Ascending aorta (tissue), 2 donors: Measurements from ENCODE around the gene ESR1. TPM values are rescaled to one million over a fixed set of nuclear protein-coding genes. Genes with fewer than 3 reads are reported as not detected.

ENCODE experiments used
- DNase-seq, 2 donors: peaks; one replicate each; pipeline ENCODE4 v3.0.0-alpha.2; 2019; ENCODE audit warnings: low spot score in 2 of 2
- H3K27ac ChIP-seq, 2 donors: fragments of 200-600 bp; sonication (generic); one replicate each; pipeline ENCODE4 v1.5.1; 2016 to 2017; ENCODE audit warnings: mild to moderate bottlenecking in 1 of 2
- H3K27me3 ChIP-seq: fragments of 200-600 bp; sonication (generic); one replicate; pipeline ENCODE4 v1.5.1; 2017
- H3K36me3 ChIP-seq, 2 donors: fragments of 200-600 bp; sonication (generic); one replicate each; pipeline ENCODE4 v1.5.1; 2016
- H3K4me1 ChIP-seq, 2 donors: fragments of 200-600 bp; sonication (generic); one replicate each; pipeline ENCODE4 v1.5.1; 2016 to 2017; ENCODE audit warnings: mild to moderate bottlenecking in 1 of 2
- H3K4me3 ChIP-seq, 2 donors: fragments of 200-600 bp; sonication (generic); one replicate each; pipeline ENCODE4 v1.5.1; 2016 to 2017; ENCODE audit warnings: mild to moderate bottlenecking in 1 of 2
- H3K9me3 ChIP-seq, 2 donors: fragments of 200-600 bp; sonication (generic); one replicate each; pipeline ENCODE4 v1.5.1; 2016
- intact Hi-C: fragments of 100-400 bp; cut with DNase I; formaldehyde crosslinking; loops from one replicate; pipeline ENCODE4 v1.15.1; 2023
- total RNA-seq: library from RNA; depleted of rRNA; stranded (reverse); fragments of >200 nt; gene quantifications from one replicate; pipeline ENCODE4 v1.1.0, GENCODE V29; 2016
- TF ChIP-seq, protein P1 (sequence below), 3 experiments: fragments of 200-600 bp in 2 of 3; fragments of 450-650 bp in 1 of 3; sonication (generic) in 2 of 3; IDR thresholded peaks; one replicate each; pipeline ENCODE4 v1.5.1; 2016 to 2019; ENCODE audit warnings: antibody characterized with exemption in 3 of 3, mild to moderate bottlenecking in 1 of 3, moderate library complexity in 1 of 3

Gene ESR1
- 3.0 TPM for total RNA-seq

DNA sequence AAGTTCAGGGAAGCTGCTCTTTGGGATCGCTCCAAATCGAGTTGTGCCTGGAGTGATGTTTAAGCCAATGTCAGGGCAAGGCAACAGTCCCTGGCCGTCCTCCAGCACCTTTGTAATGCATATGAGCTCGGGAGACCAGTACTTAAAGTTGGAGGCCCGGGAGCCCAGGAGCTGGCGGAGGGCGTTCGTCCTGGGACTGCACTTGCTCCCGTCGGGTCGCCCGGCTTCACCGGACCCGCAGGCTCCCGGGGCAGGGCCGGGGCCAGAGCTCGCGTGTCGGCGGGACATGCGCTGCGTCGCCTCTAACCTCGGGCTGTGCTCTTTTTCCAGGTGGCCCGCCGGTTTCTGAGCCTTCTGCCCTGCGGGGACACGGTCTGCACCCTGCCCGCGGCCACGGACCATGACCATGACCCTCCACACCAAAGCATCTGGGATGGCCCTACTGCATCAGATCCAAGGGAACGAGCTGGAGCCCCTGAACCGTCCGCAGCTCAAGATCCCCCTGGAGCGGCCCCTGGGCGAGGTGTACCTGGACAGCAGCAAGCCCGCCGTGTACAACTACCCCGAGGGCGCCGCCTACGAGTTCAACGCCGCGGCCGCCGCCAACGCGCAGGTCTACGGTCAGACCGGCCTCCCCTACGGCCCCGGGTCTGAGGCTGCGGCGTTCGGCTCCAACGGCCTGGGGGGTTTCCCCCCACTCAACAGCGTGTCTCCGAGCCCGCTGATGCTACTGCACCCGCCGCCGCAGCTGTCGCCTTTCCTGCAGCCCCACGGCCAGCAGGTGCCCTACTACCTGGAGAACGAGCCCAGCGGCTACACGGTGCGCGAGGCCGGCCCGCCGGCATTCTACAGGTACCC, at the start of gene ESR1:
TSS of gene ESR1 (plus strand) at position 170 of the 858 bp plus-strand sequence. CDS start at position 401, 231 bp downstream.
- Histone ChIP-seq H3K9me3 (no peaks in the 10 kb centered on the region), H3K27ac (peak within 1 kb of the TSS; percentile 36 to 58), H3K4me1 (peaks cover 7 to 21% of the 10 kb centered on the region in 2 donors), H3K27me3 (no peaks in the 10 kb centered on the region), H3K4me3 (peak within 1 kb of the TSS; percentile 64 to 75), H3K36me3 (no peaks in the 10 kb centered on the region)
- intact Hi-C loops, result loop anchor here (5.0 kb wide), 2 partner anchors 40 to 575 kb away; no protein-coding TSS in a partner anchor
- no peak for DNase-seq
- TF ChIP-seq, protein P1, sequence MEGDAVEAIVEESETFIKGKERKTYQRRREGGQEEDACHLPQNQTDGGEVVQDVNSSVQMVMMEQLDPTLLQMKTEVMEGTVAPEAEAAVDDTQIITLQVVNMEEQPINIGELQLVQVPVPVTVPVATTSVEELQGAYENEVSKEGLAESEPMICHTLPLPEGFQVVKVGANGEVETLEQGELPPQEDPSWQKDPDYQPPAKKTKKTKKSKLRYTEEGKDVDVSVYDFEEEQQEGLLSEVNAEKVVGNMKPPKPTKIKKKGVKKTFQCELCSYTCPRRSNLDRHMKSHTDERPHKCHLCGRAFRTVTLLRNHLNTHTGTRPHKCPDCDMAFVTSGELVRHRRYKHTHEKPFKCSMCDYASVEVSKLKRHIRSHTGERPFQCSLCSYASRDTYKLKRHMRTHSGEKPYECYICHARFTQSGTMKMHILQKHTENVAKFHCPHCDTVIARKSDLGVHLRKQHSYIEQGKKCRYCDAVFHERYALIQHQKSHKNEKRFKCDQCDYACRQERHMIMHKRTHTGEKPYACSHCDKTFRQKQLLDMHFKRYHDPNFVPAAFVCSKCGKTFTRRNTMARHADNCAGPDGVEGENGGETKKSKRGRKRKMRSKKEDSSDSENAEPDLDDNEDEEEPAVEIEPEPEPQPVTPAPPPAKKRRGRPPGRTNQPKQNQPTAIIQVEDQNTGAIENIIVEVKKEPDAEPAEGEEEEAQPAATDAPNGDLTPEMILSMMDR (IDR thresholded peaks at IDR 0.05), result no peak

DNA sequence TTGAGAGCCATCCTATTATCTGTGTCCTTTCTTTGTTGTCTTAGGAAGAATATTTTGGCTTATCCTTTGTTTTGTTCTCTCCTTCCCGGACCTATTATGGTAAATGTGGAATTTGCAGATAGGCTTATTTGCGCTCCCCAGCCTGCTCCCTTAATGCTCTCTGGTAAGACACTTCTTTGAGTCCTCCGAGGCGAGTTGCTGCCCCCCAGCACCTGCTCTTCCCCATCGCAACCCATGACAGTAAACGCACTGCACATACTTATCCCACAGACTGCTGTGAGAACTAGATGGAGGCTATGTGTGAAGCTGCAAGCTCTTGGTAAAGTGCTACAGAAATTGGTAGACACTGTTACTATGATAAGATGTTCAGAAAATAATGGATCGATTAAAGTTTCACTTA, 47.0 kb upstream of the ESR1 start:
- TF ChIP-seq, protein P1 (IDR thresholded peaks at IDR 0.05), result no peak
- Histone ChIP-seq H3K9me3 (no peaks in the 10 kb centered on the region), H3K4me3 (no peak overlapping the region), H3K27ac (no peak overlapping the region), H3K36me3 (no peaks in the 10 kb centered on the region), H3K27me3 (no peaks in the 10 kb centered on the region), H3K4me1 (peaks cover 0 to 19% of the 10 kb centered on the region in 2 donors)
- intact Hi-C loops, result loop anchor here (5.0 kb wide), 1 partner anchor 68 kb away; no protein-coding TSS in a partner anchor
- DNase-seq, result no peak

GRCh38 chr6:151761851-151762250, 45.6 kb upstream of the ESR1 start:
- DNase-seq, result no peak
- intact Hi-C loops, result loop anchor here (5.0 kb wide), 1 partner anchor 70 kb away; no protein-coding TSS in a partner anchor
- no peaks in the 10 kb centered on the region for H3K27me3 ChIP-seq
- TF ChIP-seq, protein P1 (IDR thresholded peaks at IDR 0.05), result no peak
- no peak overlapping the region for H3K4me3 ChIP-seq
- no peaks in the 10 kb centered on the region for H3K9me3 ChIP-seq
- H3K36me3 ChIP-seq, result no peaks in the 10 kb centered on the region
- H3K4me1 ChIP-seq, result peaks cover 0 to 18% of the 10 kb centered on the region in 2 donors
- no peak overlapping the region for H3K27ac ChIP-seq

DNA sequence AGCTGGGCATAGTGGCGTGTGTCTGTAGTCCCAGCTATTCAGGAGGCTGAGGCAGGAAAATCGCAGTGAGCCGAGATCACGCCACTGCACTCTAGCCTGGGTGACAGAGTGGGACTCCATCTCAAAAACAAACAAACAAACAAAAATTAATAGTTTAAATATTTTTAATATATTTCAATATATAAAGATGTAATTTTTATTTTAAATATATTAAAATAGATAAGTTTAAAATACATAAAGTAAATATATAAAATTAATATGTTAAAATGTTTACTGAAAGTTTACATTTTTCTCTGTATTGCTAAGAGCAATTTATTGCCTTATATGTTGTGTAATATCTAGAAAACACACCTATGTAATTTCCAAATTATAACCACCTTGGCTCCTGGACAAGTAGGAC, 44.7 kb upstream of the ESR1 start:
- H3K4me3 ChIP-seq, result peak overlapping the region in 1 of 2 donors; percentile 50

GRCh38 chr6:151763303-151763702, 44.2 kb upstream of the ESR1 start:
- TF ChIP-seq, protein P1 (IDR thresholded peaks at IDR 0.05), result peak in 2 of 3 experiments; percentile 17 to 36
- DNase-seq, result no peak
- peak overlapping the region; percentile 57 to 58 for H3K27ac ChIP-seq
- H3K27me3 ChIP-seq, result no peaks in the 10 kb centered on the region
- peak overlapping the region; percentile 44 to 50 for H3K4me3 ChIP-seq
- H3K9me3 ChIP-seq, result no peaks in the 10 kb centered on the region
- peaks cover 0 to 6% of the 10 kb centered on the region in 2 donors for H3K4me1 ChIP-seq
- intact Hi-C loops, result loop anchor here (5.0 kb wide), 1 partner anchor 71 kb away; no protein-coding TSS in a partner anchor
- no peaks in the 10 kb centered on the region for H3K36me3 ChIP-seq

More for the DNA sequence above, 44.7 kb upstream of the ESR1 start:
- Histone ChIP-seq H3K9me3 (no peaks in the 10 kb centered on the region), H3K27me3 (no peaks in the 10 kb centered on the region), H3K27ac (no peak overlapping the region), H3K4me1 (peaks cover 0 to 10% of the 10 kb centered on the region in 2 donors), H3K36me3 (no peaks in the 10 kb centered on the region)
- DNase-seq, result no peak
- TF ChIP-seq, protein P1 (IDR thresholded peaks at IDR 0.05), result no peak
- intact Hi-C loops, result loop anchor here (5.0 kb wide), 1 partner anchor 71 kb away; no protein-coding TSS in a partner anchor
